AG09319 (cell line): ENCODE measurements around the gene TPD52L2.

Experiments used
- DNase-seq: peaks from one replicate; pipeline ENCODE4 v3.0.0-alpha.2; 2010; ENCODE audit warnings: low read depth; ENCODE audit errors: extremely low read depth
- TF ChIP-seq, protein P1 (sequence below): IDR thresholded peaks from 2 replicates; pipeline ENCODE4 v1.5.1; 2011; ENCODE audit warnings: low read depth, mild to moderate bottlenecking, inconsistent platforms, low read length, moderate library complexity

Gene TPD52L2

GRCh38 chr20:63859166-63859699, 5.8 kb upstream of the TPD52L2 start:
- TF ChIP-seq, protein P1, sequence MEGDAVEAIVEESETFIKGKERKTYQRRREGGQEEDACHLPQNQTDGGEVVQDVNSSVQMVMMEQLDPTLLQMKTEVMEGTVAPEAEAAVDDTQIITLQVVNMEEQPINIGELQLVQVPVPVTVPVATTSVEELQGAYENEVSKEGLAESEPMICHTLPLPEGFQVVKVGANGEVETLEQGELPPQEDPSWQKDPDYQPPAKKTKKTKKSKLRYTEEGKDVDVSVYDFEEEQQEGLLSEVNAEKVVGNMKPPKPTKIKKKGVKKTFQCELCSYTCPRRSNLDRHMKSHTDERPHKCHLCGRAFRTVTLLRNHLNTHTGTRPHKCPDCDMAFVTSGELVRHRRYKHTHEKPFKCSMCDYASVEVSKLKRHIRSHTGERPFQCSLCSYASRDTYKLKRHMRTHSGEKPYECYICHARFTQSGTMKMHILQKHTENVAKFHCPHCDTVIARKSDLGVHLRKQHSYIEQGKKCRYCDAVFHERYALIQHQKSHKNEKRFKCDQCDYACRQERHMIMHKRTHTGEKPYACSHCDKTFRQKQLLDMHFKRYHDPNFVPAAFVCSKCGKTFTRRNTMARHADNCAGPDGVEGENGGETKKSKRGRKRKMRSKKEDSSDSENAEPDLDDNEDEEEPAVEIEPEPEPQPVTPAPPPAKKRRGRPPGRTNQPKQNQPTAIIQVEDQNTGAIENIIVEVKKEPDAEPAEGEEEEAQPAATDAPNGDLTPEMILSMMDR: no peak

GRCh38 chr20:63860325-63861051, 4.6 kb upstream of the TPD52L2 start:
- no peak for DNase-seq
- TF ChIP-seq, protein P1: no peak

More at GRCh38 chr20:63859166-63859699, 5.8 kb upstream of the TPD52L2 start:
- no peak for DNase-seq

DNA sequence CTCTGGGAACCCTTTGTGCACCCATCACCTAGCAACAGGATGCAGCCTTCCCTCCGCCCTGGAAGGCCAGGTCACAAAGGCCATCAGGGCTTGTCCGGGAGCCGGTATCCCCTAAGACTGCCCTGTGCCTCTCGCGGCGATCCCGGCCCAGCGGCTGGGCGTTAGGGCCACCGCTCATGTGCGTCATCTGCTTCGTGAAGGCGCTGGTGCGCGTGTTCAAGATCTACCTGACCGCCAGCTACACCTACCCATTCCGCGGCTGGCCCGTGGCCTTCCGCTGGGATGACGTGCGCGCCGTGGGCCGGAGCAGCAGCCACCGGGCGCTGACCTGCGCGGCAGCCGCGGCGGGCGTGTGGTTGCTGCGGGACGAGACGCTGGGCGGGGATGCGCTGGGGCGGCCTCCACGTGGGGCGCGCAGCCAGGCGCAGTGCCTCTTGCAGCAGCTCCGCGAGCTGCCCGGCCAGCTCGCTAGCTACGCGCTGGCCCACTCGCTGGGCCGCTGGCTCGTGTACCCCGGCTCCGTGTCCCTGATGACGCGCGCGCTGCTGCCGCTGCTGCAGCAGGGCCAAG, 3.6 kb upstream of the TPD52L2 start, which contains the start of gene ABHD16B:
Gene ABHD16B, plus strand, starts transcription at position 134 of the 570 bp plus-strand sequence. Its CDS starts 43 bp downstream, at position 177.
- TF ChIP-seq, protein P1: no peak
- no peak for DNase-seq

- TF ChIP-seq, protein P1: no peak
- no peak for DNase-seq
Measured at GRCh38 chr20:63861981-63862901, 2.8 kb upstream of the TPD52L2 start.

GRCh38 chr20:63863021-63863797, 1.9 kb upstream of the TPD52L2 start:
- no peak for DNase-seq
- TF ChIP-seq, protein P1: no peak

GRCh38 chr20:63863798-63864544, 1.1 kb upstream of the TPD52L2 start:
- peak; percentile 49 for DNase-seq
- TF ChIP-seq, protein P1: peak; percentile 66
